ENCODE results near the gene CELF4.

CELF4 gene

DNA sequence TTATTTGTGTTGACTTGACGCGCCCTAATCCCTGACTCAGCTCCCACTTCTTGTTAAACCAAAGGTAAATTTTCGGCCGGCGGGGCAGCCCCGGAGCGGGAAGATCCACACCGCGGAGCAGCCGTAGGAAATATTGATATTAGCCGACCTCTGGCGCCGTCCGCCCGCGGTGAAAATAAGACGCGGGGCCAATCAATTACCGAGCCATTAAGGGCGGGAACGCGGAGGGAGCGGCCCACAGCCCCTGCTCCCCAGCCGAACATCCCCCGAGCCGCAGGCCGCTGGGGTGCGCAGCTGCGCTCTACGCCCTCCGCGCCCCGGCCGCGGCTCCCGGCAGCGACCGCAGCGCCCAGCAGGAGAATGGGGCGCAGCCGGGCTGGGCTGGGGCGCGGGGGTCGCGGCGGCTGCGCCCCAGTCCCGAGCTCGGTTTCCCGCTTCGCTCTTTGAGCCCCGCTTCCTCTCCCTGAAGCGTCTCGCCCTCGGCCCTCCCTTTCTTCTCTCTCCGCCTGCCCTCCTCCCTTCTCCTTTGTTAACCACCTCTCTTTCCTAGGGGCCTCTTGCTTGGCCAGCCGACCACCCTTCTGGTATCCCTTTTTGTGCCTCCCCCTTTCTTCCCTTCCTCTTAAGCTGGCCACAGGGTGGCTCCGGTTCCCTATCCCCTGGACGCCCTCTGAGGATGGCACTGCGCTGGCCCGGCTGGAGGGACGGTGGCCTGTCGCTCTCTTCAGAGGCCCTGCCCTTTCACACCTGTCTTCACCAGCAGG is 40.9 kb downstream of the CELF4 start:
- no peak for DNase-seq (ENCODE audit: low spot score)

DNA sequence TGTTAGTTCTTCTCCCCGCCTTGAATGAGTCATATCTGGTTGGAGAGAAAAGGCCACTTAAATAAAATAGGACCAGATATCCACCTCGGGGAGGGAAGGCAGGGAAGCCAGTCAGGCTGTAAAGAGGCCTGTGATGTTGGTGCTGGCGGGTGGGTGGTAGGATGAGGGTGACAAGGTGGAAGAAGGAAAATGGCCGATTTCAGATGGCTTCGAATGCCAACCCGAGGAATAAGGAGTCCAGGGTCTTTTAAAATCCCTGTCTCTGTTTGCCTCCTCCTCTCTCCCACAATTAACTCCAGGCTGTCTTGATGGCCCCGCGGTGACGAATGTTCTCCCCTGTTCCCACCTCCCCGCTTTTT is 41.5 kb downstream of the CELF4 start:
- DNase-seq (ENCODE audit: low spot score): no peak

DNA sequence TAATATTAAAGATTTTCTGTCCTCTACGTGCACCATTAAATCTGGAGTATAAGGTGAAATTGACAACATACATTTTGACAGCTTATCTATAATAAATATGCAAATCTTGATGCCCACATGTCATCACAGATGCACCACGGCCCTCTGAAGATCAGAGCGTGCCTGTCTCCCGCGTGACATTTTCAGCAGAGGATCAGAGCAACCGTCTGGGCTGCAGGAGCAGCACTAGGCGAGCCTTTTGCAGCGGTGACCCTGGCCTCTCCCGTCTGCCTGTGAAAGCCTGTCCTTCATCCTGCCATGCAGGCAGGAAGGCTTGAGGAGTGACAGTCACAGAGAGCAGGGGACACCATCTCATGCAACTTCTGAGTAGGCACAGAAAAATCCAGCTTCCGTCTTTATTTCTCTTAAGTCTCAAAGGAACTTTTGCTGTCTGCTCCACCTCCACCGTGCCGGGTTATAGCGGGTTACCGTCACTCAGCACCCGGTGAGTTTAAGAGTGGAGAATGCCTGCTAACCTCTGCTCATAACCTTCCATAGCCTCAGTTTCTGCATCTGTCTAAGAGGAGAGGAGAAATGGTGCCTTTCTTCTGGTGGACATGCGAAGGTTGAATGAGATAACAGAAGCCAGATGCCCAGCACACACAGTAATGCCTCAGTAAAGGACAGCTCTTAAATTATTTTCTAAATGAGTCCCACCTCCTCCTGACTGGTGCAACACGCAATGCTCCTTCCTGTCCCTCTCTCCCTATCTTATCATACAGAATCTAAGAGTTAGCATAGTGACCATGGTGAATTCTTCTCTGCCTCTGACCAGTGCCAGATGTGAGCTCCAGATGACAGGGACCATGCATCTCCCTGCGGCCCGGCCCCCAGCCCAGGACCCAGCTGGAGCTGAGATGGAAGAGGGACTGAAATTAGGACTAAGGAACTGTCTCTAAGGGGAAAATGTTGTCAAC is 43.8 kb downstream of the CELF4 start:
- DNase-seq (ENCODE audit: low spot score): no peak

DNA sequence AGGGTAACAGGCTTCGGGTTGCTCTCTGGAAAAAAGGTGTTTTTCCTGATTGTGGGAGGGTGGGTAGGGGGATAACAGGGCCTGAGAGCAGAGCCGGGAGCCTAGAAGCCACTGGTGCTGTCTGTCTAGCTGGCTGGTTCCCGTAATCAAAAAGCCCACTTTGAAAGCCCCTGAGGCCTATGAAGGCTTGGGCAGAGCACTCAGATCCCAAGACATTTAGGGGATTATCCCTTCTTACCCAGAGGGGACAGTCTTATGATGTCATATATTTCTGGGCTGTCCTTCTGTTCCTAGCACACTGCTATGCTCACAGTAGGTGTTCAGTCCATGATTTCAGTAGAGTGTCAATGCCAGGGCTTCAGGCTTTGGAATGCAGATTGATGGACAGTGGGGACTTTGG is 45.1 kb downstream of the CELF4 start:
- no peak for DNase-seq (ENCODE audit: low spot score)

DNA sequence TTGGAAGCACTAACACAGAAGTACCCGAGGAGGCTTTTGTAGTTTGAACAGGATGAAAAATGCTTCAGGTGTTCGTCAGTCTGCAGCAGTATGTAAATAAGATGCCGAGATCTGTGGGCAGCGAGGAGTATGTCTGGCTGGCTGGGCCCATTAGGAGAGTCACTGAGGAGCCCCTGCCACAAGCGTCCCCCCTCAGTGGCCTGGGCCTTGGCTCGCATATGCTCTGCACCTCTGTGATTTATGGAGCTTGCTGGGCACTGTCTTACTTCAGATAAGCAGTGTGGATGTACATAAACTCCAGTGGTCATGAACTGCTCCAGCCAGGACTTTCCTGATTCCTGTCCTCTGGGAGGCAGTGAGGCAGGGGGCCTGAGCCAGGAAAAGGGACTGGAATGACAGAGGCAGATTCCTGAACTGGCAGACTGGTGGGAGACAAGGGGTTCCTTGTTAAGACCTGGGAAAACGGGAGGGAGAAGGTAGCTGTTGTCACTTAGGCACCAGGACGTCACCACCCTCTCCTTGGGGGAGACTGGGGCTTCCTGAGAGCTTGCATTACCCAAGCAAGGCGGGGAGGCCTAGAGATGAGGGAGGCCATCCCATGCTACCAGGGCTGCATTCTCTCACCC is 46.0 kb downstream of the CELF4 start:
- DNase-seq (ENCODE audit: low spot score): no peak

DNA sequence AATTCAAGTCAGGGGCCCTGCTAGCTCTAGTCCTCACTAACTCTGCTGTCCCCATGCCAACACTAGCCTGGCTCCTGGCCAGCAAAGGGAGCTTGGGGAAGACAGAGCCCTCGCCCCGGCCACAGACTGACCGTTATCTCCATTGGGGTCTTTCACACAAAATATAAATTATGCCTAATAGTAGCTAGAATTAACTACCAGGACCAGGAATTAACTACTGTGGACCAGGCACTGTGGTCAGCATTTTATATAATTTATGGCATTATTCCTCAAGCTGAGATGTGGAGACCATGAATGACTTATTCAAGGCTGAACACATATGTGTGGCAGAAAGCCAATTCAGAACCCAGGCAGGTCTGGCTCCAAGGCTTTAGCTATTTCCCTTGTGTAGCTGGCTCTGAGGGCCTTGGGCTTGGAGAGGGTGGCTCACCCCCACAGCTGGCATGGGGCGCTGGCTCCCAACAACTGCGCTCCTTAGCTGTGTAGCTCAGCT is 49.2 kb downstream of the CELF4 start:
- DNase-seq (ENCODE audit: low spot score): no peak

DNA sequence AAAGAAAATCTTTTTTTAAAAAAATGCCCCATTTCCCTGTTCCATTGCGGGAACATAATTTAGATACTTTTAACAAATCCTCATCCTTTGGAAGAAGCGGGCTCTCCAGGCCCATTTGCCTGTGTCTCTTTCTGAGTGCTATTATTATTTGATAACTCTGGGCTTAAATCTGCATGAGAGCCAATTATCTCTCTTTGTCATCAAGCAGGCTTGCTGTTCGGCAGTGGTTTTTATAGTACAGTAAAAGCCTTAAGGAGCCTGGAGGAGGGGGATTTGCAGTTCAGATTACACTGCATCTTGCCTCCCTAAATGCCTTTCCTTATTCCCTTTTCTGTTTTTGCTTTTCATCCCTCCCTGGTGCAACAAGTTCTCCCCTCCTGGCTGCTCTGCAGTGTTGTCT is 50.6 kb downstream of the CELF4 start:
- DNase-seq (ENCODE audit: low spot score): no peak

DNA sequence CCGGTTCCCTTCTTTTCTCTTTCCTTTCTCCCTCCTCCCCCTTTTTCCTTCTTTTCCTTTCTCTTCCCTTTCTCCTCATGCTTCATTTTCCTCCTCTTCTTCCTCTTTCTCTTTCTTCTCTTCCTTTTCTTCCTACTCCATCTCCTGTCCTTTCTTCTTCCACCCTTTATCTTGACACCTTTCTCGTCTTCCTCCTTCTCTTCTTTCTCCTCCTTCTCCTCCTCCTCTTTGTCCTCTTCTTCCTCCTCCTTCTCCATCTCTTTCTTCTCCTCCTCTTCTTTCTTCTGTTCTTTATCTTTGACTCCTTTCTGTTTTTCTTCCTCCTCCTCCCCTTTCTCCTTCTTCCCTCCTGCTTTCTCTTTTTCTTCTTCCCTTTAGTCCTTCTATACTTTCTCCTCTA is 53.2 kb downstream of the CELF4 start:
- DNase-seq (ENCODE audit: low spot score): no peak

DNA sequence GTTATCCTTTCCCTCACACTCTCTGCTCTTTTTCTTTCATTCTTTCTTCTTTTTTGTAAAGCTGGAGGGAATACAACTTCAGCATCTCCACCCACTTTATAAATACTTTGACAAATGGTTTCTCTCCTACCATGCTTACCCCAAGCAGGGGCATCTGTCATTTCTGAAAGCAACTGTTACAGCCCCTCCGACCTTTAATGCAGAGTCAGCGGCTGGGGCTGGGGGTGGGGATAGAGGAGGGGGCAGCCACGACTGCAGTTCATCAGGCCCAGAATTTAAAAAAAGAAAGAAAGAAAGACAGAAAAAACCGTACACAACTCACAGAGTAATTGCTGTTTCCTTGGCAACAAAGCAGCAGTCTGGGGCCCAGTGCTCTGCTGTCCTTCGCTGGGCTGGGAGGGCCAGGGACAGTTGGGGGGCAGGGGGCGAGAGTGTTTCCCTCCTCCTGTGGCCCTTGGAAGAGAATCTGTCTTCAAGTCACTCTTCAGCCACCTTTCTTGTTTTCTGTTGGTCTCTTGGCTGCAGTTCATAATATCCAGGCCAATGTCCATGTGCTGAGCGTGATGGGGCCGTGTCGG is 53.8 kb downstream of the CELF4 start:
- DNase-seq (ENCODE audit: low spot score): no peak

DNA sequence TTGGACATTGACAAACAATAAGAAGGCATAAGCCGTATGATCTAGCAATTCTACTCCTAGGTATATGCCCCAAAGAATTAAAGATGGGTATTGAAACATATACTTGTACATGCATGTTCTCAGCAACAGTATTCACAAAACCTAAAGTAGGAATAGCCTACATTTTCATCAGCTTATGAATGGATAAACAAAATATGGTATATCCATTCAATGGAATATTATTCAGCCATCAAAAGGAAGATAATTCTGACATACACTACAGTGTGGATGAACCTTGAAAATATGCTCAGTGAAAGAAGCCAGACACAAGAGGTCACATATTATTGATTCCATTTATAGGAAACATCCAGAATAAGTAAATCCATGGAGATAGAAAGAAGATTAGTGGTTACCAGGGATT is 56.0 kb downstream of the CELF4 start:
- DNase-seq (ENCODE audit: low spot score): no peak

DNA sequence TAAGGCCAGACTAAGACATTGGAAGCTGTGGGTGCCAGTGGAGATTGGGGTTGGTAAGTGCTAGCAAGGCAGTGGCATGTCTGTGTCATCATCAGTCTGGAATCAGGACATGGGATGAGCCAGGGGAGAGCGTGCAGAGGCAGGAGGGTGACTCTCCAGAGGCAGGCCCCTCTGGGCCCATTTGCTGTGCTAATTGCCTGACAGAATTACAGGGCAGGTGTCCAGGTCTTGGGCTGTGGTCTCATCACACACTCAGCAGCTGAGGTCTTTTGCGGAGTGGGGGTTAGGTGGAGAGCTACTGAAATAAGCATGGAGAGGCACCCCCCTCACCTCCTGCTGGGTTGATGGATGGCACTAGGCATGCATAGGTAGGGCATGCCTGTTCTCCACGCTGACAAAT is 57.4 kb downstream of the CELF4 start:
- DNase-seq (ENCODE audit: low spot score): no peak

DNA sequence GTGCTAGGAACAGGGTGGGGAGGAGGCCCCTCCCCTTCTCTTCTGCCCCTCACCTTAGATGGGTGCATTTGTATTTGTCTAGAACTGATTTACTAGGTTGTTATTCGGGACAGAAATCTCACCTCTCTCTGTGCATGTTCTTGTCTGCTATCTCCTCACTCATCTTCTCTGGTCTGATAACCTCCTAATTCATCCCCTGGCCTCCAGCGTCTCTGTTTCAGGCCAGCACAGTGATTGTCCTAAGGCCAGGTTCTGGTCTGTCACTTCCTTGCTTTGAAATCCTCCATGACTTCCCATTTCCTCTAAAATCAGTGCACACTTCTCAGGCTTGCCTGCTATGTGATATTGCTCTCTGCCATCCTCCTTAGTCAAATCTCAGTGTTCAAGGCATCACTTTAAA is 58.4 kb downstream of the CELF4 start:
- DNase-seq (ENCODE audit: low spot score): no peak

DNA sequence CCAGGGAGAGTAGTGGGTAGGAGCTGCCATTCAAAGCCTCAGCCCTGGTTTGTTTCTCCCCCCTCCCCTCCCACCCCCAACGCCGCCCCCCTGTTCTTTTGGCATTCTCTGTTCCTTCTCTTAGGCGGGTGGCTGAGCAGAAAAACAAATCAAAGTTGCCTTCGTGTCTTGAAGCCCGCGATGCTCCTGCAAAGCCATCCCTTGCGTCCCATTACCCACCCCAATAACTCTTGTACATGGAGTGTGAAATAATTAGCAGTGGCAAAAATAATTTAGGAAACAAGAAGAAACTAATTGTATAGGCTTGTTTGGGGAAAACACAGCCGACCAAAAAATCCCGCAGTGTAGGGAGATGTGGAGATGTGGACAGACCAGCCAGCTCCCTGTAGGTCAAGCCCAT is 59.6 kb downstream of the CELF4 start:
- DNase-seq (ENCODE audit: low spot score): no peak

DNA sequence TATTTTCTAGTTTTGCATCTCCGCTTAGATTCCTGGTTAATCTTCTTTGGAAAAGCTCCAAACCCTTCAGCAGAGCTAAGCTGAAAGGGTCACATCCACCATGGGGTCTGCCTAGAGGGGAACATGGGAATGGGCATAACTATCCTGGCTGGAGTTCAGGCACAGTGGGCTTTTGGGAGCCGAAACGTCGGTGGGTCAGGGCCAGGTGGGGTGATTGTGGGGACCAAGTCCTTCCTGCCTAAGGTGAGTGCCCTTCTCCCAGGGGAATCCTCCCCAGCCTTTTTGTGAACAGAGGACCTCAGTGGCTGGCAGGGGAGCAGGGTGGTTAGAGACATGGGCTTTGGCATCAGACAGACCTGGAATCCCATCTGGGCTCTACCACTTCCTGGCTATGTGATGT is 60.3 kb downstream of the CELF4 start:
- no peak for DNase-seq (ENCODE audit: low spot score)

DNA sequence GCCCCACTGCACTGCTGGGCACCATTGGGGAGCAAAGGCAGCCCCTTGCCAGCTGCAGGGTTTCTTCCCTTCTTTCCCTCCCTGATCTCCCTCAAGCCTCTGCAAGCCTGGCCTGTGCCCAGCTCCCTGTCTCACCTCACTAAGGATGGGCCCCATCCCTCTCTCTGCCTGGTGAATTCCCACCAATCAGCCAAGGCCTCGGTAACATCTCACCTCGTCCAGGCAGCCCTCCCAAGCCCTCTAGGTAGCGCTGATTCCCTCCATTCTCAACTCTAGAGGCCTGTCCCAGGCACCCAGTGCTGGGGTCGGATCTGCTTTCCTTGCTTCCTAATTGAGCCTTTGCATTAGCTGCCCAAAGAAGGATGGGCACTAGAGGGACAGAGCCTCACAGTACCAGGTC is 63.0 kb downstream of the CELF4 start:
- no peak for DNase-seq (ENCODE audit: low spot score)

DNA sequence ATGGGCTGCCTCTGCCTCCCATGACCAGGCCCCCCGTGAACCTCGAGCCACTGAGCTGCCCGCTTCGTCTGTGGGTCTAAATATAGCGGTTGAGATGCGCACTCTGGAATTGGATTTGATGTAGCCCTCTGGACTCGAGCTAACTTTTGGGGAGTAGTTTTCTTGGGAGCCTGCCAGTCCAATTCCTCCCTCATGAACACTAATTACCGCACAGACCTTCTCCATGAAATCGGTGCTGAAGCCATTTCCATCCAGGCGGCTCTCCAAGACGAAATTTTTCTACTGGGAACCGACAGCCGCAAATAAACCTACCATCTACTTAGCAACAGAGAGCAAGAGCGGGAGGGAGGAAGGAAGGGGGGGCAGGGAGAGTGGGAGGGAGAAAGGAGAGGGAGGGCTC is 63.6 kb downstream of the CELF4 start:
- no peak for DNase-seq (ENCODE audit: low spot score)

DNA sequence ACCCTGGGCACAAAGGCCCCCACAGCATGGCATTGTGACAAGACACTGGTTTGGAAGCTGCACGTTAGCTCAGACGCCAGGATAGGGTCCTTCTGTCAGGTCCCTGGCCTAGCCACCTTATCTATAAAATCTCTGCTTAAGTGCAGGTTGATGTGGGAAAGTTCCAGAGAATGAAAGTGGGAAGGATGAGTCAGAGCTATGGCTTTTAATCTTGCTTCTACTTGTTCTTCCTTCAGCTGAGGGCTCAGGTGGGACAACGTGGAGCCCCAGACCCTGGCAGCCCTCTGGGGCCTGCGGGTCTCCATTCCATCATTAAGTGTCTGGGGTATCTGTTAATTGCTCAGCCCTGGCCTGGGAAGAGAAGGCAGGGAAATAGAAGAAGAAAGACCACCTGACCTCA is 64.5 kb downstream of the CELF4 start:
- DNase-seq (ENCODE audit: low spot score): no peak

DNA sequence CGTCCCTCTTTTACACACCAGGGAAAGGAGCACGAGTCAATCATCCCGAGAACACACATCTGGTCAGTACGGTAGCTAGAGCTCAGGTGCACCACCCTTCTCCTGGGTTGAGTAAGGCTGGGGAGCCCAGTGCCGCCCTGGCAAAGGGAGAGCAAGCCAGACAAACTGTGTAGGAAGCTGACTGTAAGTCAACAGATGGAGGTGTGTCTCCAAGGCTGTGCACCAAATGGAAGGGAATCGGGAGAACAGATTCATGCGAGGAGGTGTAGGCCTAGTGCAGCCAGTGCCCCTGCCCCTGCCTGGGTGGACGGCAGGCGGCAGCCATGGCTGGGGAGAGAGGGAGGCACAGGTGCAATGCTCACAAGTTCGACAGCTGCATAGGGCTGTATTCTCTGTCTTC is 65.7 kb downstream of the CELF4 start:
- no peak for DNase-seq (ENCODE audit: low spot score)

DNA sequence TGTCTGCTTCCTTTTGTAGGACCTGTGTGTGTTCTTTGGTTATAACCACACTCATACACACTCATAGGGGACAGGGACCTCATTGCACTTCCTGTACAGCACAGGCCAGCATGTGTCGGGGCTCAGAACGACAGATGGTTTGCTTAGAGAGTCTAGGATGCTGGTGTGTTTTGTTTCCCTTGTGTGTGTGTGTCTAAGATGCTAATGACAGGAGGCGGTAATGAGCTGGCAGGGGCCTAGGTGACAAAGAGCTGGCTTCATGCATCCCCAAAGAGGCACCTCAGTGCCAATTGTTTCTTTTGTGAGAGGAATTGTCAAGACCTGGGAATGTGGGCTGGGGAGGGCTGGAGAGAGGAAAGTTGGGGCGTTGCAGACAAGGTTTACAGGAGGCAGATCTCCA is 66.6 kb downstream of the CELF4 start:
- no peak for DNase-seq (ENCODE audit: low spot score)

DNA sequence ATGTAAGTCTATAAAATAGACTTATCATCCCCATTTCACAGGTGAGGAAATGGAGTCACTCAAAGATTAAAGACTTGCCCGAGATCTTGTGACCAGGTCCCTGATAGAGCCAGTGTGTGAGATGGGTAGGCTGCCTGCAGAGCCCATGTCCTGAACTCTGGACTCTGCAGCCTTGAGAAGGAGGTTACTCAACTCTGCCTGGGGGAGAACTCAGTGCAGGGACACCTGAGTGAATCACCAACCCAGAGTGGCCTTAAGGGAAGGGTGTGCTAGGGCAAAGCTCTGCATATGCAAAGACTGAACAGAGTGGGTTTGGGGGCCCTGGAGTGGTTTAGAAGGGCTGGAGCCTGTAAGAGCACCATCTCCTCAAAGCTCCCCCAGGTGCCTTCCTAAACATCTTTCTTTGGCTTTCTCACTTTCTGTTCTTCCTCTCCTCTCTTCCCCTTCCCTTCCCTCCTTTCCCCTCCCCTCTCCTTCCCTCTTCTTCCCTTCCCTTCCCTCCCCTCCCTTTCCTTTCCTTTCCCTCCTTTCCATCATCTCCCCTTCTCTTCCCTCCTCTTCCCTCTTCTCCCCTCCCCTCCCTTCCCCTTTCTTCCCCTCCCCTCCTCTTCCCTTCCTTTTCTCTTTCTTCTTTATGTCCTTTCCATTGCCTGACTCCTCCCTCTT is 67.6 kb downstream of the CELF4 start:
- no peak for DNase-seq (ENCODE audit: low spot score)

DNA sequence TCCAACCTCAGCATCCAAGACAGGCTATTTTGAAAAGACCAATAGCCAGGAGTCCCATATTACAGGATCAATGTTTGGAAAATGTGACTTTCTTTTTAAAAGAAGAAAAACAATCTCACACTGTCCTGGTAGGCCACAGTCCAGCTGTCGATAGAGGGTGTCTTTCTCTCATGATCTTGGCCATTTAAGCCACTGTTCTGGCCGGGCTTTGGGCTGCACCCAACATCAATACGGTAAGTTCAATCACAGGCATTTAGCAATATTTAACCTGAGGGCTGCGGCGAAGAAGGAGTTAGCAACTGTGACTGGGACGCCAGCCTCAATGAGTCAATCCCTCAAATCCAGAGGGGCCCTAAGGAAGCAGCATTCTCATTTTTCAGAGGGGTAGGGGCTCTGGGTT is 69.0 kb downstream of the CELF4 start:
- no peak for DNase-seq (ENCODE audit: low spot score)

DNA sequence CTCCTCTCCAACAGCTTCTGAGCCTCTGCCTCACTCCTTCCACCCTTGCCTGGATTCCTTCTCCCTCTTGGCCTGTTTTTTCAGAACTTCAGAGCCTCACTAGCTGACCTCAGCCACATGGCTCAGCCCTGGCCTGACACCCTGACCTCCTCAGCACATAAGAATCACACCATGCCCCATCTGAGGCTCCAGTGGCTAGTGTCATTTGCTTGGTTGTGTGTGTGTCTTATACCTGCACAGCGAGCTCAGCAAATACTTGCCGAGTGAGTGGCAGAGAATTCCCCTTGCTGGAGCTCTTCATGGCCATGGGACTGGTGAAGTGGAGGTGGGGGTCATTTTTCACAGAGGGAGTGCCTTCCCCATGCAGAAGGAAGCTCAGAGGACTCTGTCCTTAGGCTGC is 70.2 kb downstream of the CELF4 start:
- no peak for DNase-seq (ENCODE audit: low spot score)
